Bronchial epithelial cell (primary cell): ENCODE data around the gene C14orf119. TPM values are rescaled to one million over a fixed set of nuclear protein-coding genes. Genes with fewer than 3 reads are reported as not detected.

Experiments used
- DNase-seq: peaks from one replicate; pipeline ENCODE4 v3.0.0-alpha.2; 2010; ENCODE audit warnings: low read depth
- FAIRE-seq: peaks from 2 replicates; lab custom pipeline; 2011; peaks lifted over from hg19 to GRCh38; lab: Jason Lieb, UNC
- H3K27me3 ChIP-seq: 2 replicates; pipeline ENCODE4 v1.5.1; 2011; ENCODE audit warnings: low read length; ENCODE audit not compliant: control insufficient read depth, insufficient read depth
- H3K36me3 ChIP-seq: 2 replicates; pipeline ENCODE4 v1.5.1; 2011; ENCODE audit warnings: low read length; ENCODE audit not compliant: control insufficient read depth, insufficient read depth
- H3K4me3 ChIP-seq: 2 replicates; pipeline ENCODE4 v1.5.1; 2011; ENCODE audit warnings: mild to moderate bottlenecking, low read depth, low read length, control low read depth
- CTCF ChIP-seq: IDR thresholded peaks from 2 replicates; pipeline ENCODE4 v1.5.1; 2011; ENCODE audit warnings: mild to moderate bottlenecking, moderate library complexity, low read length, control low read depth, inconsistent platforms; ENCODE audit not compliant: insufficient read depth, severe bottlenecking
- total RNA-seq: library from RNA; depleted of rRNA; stranded (reverse); fragments of >200 nt; gene quantifications from 2 replicates; pipeline ENCODE4 v1.2.1, GENCODE V29; 2014

Gene C14orf119
- total RNA-seq, 1 donor from 2014 or later, result 51.9 TPM

GRCh38 chr14:23101986-23102625, 6.8 kb downstream of the C14orf119 start:
- Histone ChIP-seq H3K36me3 (peaks cover 4% of the 10 kb centered on the region), H3K4me3 (no peak overlapping the region), H3K27me3 (no peaks in the 10 kb centered on the region)
- TF ChIP-seq CTCF, result no peak
- DNase-seq (no peak), FAIRE-seq (no peak)

DNA sequence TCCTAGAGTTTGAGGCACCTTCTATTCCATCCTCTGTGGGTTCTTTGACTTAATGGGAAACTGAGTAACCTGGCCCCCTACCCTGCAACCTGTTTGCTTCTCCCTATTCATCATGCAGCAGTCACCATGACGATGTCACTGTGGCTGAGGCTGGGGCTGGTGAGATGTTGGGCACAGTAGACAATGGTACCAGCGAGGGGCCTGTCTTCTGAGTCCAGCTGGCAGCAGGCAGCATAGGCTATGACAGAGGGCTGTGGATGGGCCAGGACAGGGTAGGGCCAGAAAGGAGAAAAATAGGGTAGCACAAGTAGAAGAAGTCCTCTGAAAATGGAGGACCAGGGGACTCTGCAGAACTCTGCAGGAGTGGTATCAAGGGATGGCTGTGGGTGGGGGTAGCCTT, 7.5 kb downstream of the C14orf119 start:
- FAIRE-seq (no peak), DNase-seq (no peak)
- no peak overlapping the region for H3K4me3 ChIP-seq
- no peaks in the 10 kb centered on the region for H3K27me3 ChIP-seq
- no peak for TF ChIP-seq CTCF
- H3K36me3 ChIP-seq, result peaks cover under 1% of the 10 kb centered on the region

- Histone ChIP-seq H3K36me3 (no peaks in the 10 kb centered on the region), H3K4me3 (no peak overlapping the region), H3K27me3 (no peaks in the 10 kb centered on the region)
- FAIRE-seq (no peak), DNase-seq (no peak)
- no peak for TF ChIP-seq CTCF
Measured at GRCh38 chr14:23103581-23103980, 8.3 kb downstream of the C14orf119 start.

DNA sequence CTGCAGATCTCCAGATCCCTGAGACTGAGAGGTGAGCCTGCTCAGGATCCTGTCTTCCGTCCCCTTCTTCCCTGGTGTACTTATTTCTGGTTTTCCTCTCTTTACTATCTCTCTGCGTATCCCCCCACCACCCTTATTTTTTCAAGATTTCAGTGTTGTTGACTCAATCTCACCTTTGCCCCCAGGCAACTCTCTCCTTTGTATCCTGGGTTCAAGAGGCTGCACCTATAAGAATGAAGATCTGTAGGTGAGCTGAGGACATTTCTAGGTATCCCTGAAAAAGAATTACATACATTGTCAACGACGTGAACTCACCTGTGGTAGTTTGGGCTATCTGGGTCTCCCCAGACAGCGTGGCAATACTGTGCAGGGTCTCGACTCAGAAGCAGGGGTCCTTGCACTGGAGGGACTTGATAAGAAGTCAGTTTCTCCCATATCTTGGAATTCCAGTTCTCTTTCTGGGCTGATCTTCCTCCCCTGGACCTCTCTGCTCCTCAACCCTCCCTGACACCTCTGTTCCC, 8.8 kb downstream of the C14orf119 start:
- H3K36me3 ChIP-seq, result no peaks in the 10 kb centered on the region
- no peak for DNase-seq
- H3K4me3 ChIP-seq, result no peak overlapping the region
- no peak for TF ChIP-seq CTCF
- FAIRE-seq, result no peak
- H3K27me3 ChIP-seq, result no peaks in the 10 kb centered on the region

- FAIRE-seq (no peak), DNase-seq (no peak)
- no peak for TF ChIP-seq CTCF
- no peaks in the 10 kb centered on the region for H3K27me3 ChIP-seq
- H3K4me3 ChIP-seq, result no peak within 1 kb of the TSS
- no peaks in the 10 kb centered on the region for H3K36me3 ChIP-seq
Measured at GRCh38 chr14:23104591-23105347, 9.5 kb downstream of the C14orf119 start, which contains the start of gene CIROP. CIROP (minus strand) TSS chr14:23104989; CDS start chr14:23104920, 69 bp downstream.
